Tibial nerve (tissue), 4 donors: ENCODE results near the gene RANBP10.

Experiments used
- CTCF ChIP-seq, 5 experiments: fragments of 200-600 bp in 3 of 5; fragments of 450-650 bp in 2 of 5; sonication (generic) in 3 of 5; IDR thresholded peaks; one replicate each; pipeline ENCODE4 v1.5.1; 2016 to 2019; ENCODE audit warnings: antibody characterized with exemption in 5 of 5, mild to moderate bottlenecking in 3 of 5, moderate library complexity in 2 of 5
- EP300 ChIP-seq, 2 donors: sonication (generic); formaldehyde crosslinking; IDR thresholded peaks; one replicate each; pipeline ENCODE4 v1.6.1; 2017; ENCODE audit warnings: antibody characterized with exemption in 2 of 2, mild to moderate bottlenecking in 1 of 2
- POLR2A ChIP-seq, 2 donors: fragments of 450-650 bp; IDR thresholded peaks; one replicate each; pipeline ENCODE4 v1.6.1; 2017; ENCODE audit warnings: antibody characterized with exemption in 2 of 2, mild to moderate bottlenecking in 2 of 2, moderate library complexity in 2 of 2

GRCh38 chr16:67833030-67833414 lies 26.7 kb upstream of the RANBP10 start:
- no peak for TF ChIP-seq CTCF (IDR thresholded peaks at IDR 0.05)
- no peak for TF ChIP-seq EP300 (IDR thresholded peaks at IDR 0.05)
- TF ChIP-seq POLR2A (IDR thresholded peaks at IDR 0.05) = no peak
